GM19193 (cell line): Measurements from ENCODE around the gene CYSTM1.

ENCODE experiments used
- POLR2A ChIP-seq: IDR thresholded peaks from 4 replicates; pipeline ENCODE4 v1.6.1; 2011; ENCODE audit not compliant: insufficient read depth, insufficient read length; ENCODE audit errors: extremely low read depth

CYSTM1 gene

GRCh38 chr5:140182075-140182711, 7.2 kb downstream of the CYSTM1 start:
- TF ChIP-seq POLR2A = no peak

- TF ChIP-seq POLR2A = no peak
Observed at GRCh38 chr5:140182803-140183367, 7.9 kb downstream of the CYSTM1 start.

- no peak for TF ChIP-seq POLR2A
Observed at GRCh38 chr5:140185409-140185808, 10.4 kb downstream of the CYSTM1 start.

- TF ChIP-seq POLR2A = no peak
Observed at GRCh38 chr5:140186267-140186671, 11.3 kb downstream of the CYSTM1 start.

GRCh38 chr5:140189253-140189652, 14.3 kb downstream of the CYSTM1 start:
- no peak for TF ChIP-seq POLR2A

GRCh38 chr5:140189977-140190871, 15.2 kb downstream of the CYSTM1 start:
- no peak for TF ChIP-seq POLR2A

- no peak for TF ChIP-seq POLR2A
Observed at GRCh38 chr5:140190872-140191218, 15.9 kb downstream of the CYSTM1 start.

GRCh38 chr5:140192715-140193430, 17.9 kb downstream of the CYSTM1 start:
- TF ChIP-seq POLR2A = no peak

GRCh38 chr5:140194662-140195061, 19.7 kb downstream of the CYSTM1 start:
- no peak for TF ChIP-seq POLR2A

GRCh38 chr5:140196115-140196814, 21.3 kb downstream of the CYSTM1 start:
- no peak for TF ChIP-seq POLR2A

GRCh38 chr5:140197023-140197422, 22.0 kb downstream of the CYSTM1 start:
- TF ChIP-seq POLR2A = no peak

- TF ChIP-seq POLR2A = no peak
Observed at GRCh38 chr5:140202078-140202477, 27.1 kb downstream of the CYSTM1 start.

GRCh38 chr5:140202610-140203009, 27.6 kb downstream of the CYSTM1 start:
- TF ChIP-seq POLR2A = no peak

- no peak for TF ChIP-seq POLR2A
Observed at GRCh38 chr5:140205216-140205615, 30.2 kb downstream of the CYSTM1 start.

GRCh38 chr5:140205952-140206351, 31.0 kb downstream of the CYSTM1 start:
- TF ChIP-seq POLR2A = no peak
